HG02610 (cell line): ENCODE data around the gene DYNC2H1.

ENCODE experiments used
- ATAC-seq: cut with Tn5 transposase; IDR thresholded peaks from one replicate; pipeline ENCODE4 v1.9.1; 2021; ENCODE audit warnings: mild to moderate bottlenecking, moderate library complexity; ENCODE audit not compliant: unreplicated experiment

The DYNC2H1 gene

GRCh38 chr11:103528596-103528995 is 419.4 kb downstream of the DYNC2H1 start:
- ATAC-seq: no peak

DNA sequence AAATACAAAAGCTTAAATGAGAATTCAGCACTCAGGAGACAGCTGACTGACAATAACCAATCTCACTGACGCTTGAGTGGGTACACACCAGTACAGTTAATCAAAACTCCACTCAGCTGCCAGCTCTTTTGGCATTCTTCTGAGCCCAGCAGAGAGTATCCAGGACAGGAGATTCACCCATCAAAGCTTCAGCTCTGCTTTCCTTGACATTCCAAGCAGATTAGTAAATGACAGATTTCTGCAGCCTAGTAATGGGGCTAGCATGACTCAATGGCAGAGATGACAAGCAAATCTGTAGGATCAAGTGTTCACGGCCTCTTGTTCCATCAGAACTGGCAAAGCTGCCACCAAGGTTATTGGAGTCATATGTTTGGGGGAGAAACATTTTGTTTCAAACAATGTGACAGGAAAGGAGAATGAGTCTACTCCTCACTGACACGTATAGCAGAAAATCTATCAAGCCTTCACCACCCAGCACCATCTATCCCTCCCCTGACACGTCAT is 420.0 kb downstream of the DYNC2H1 start:
- ATAC-seq: no peak
